DND-41 (cell line): ENCODE results near the gene CCNA2.

Experiments used
- EZH2 ChIP-seq: IDR thresholded peaks from 3 replicates; pipeline ENCODE4 v1.6.1; 2012; ENCODE audit warnings: borderline replicate concordance, low read depth, mild to moderate bottlenecking, moderate library complexity, low read length, inconsistent platforms; ENCODE audit not compliant: severe bottlenecking
- TF ChIP-seq, protein P1 (sequence below): IDR thresholded peaks from 2 replicates; pipeline ENCODE4 v1.5.1; 2012; ENCODE audit warnings: borderline replicate concordance, low read length, moderate library complexity, mild to moderate bottlenecking; ENCODE audit not compliant: poor library complexity, severe bottlenecking; ENCODE audit errors: extremely low read depth

DNA sequence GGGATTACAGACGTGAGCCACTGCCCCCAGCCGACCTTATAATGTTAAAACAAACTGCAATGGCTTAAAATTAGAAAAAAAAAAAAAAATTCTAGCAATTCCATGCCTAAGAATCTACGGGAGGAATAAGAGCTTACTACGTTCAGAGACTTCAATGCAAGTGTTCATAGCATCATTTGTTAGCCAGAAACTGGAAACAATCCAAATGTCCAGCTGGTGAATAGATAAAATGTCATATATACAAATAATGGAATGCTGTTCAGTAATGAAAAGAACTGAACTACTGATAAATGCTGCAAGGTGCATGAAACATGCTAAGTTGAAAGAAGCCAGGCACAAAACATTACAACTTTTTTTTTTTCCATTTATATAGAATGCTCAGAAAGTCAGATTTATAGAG, 17.3 kb downstream of the CCNA2 start:
- TF ChIP-seq, protein P1, sequence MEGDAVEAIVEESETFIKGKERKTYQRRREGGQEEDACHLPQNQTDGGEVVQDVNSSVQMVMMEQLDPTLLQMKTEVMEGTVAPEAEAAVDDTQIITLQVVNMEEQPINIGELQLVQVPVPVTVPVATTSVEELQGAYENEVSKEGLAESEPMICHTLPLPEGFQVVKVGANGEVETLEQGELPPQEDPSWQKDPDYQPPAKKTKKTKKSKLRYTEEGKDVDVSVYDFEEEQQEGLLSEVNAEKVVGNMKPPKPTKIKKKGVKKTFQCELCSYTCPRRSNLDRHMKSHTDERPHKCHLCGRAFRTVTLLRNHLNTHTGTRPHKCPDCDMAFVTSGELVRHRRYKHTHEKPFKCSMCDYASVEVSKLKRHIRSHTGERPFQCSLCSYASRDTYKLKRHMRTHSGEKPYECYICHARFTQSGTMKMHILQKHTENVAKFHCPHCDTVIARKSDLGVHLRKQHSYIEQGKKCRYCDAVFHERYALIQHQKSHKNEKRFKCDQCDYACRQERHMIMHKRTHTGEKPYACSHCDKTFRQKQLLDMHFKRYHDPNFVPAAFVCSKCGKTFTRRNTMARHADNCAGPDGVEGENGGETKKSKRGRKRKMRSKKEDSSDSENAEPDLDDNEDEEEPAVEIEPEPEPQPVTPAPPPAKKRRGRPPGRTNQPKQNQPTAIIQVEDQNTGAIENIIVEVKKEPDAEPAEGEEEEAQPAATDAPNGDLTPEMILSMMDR: no peak
- no peak for TF ChIP-seq EZH2
